HEK293T (cell line): Measurements from ENCODE around the gene PSMA5.

Experiments
- CTBP1 ChIP-seq: fragments of 450-650 bp; IDR thresholded peaks from 2 replicates; pipeline ENCODE4 v1.6.1; 2016; ENCODE audit warnings: borderline replicate concordance
- FOXK2 ChIP-seq: fragments of 450-650 bp; IDR thresholded peaks from 2 replicates; pipeline ENCODE4 v1.6.1; 2016; ENCODE audit warnings: mild to moderate bottlenecking
- HDGF ChIP-seq: fragments of 450-650 bp; IDR thresholded peaks from 2 replicates; pipeline ENCODE4 v1.6.1; 2017; ENCODE audit warnings: antibody characterized with exemption, borderline replicate concordance
- LEF1 ChIP-seq: fragments of 450-650 bp; IDR thresholded peaks from 2 replicates; pipeline ENCODE4 v1.6.1; 2017; ENCODE audit warnings: mild to moderate bottlenecking, borderline replicate concordance
- NFRKB ChIP-seq: fragments of 450-650 bp; IDR thresholded peaks from 2 replicates; pipeline ENCODE4 v1.6.1; 2016; ENCODE audit warnings: mild to moderate bottlenecking, moderate library complexity
- SP1 ChIP-seq: fragments of 450-650 bp; IDR thresholded peaks from 2 replicates; pipeline ENCODE4 v1.6.1; 2017
- SUZ12 ChIP-seq: fragments of 450-650 bp; IDR thresholded peaks from 2 replicates; pipeline ENCODE4 v1.6.1; 2016; ENCODE audit warnings: mild to moderate bottlenecking

DNA sequence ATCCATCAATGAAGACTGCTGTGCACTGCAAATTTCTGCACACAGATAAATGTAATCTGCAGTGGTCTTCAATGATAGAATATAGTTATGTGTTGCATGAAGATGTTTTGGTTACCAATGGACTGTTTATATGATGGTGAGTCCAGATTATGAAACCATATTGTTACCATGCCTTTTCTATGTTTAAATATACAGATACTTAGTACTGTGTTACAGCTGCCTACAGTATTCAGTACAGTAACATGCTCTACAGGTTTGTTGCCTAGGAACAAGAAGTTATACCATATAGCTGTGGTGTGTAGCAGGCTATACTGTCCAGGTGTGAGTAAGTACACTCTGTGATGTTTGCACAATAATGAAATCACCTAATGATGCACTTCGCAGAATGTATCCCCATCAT lies 69.3 kb downstream of the PSMA5 start:
- TF ChIP-seq HDGF (no peak), LEF1 (no peak), CTBP1 (no peak), SUZ12 (no peak), NFRKB (no peak), FOXK2 (no peak), SP1 (no peak)
